Hepatocyte (in vitro differentiated cells): ENCODE measurements around the gene ASB1. TPM values are rescaled to one million over a fixed set of nuclear protein-coding genes. Genes with fewer than 3 reads are reported as not detected.
"Not testable (repeated sequence)": the region's sequence is repeated elsewhere in the genome, so short reads cannot be mapped to it uniquely, and the experiment has no call there.

Experiments
- DNase-seq: peaks from one replicate; pipeline ENCODE4 v3.0.0-alpha.2; 2016; ENCODE audit warnings: low spot score
- H2AFZ ChIP-seq: fragments of 200-600 bp; sonication (generic); 2 replicates; pipeline ENCODE4 v1.6.0; 2016; ENCODE audit warnings: antibody characterized with exemption, mild to moderate bottlenecking
- H3K27ac ChIP-seq: fragments of 200-600 bp; sonication (generic); 2 replicates; pipeline ENCODE4 v1.5.1; 2016; ENCODE audit warnings: mild to moderate bottlenecking
- H3K27me3 ChIP-seq: fragments of 200-600 bp; sonication (generic); 2 replicates; pipeline ENCODE4 v1.6.1; 2016
- H3K36me3 ChIP-seq: fragments of 200-600 bp; sonication (generic); replicated peaks from 2 replicates; pipeline ENCODE4 v1.5.1; 2016; ENCODE audit warnings: low read depth; ENCODE audit not compliant: insufficient read depth
- H3K4me1 ChIP-seq: fragments of 200-600 bp; sonication (generic); 2 replicates; pipeline ENCODE4 v1.5.1; 2016; ENCODE audit warnings: mild to moderate bottlenecking, moderate library complexity; ENCODE audit not compliant: insufficient read depth
- H3K4me2 ChIP-seq: fragments of 200-600 bp; sonication (generic); 2 replicates; pipeline ENCODE4 v1.6.0; 2016
- H3K4me3 ChIP-seq: fragments of 200-600 bp; sonication (generic); 2 replicates; pipeline ENCODE4 v1.5.1; 2016; ENCODE audit warnings: mild to moderate bottlenecking
- H3K79me2 ChIP-seq: fragments of 200-600 bp; sonication (generic); 2 replicates; pipeline ENCODE4 v1.6.0; 2017; ENCODE audit warnings: mild to moderate bottlenecking
- H3K9me2 ChIP-seq: fragments of 200-600 bp; sonication (generic); replicated peaks from 2 replicates; pipeline ENCODE4 v1.6.0; 2017; ENCODE audit warnings: mild to moderate bottlenecking; ENCODE audit not compliant: insufficient read depth
- H3K9me3 ChIP-seq: fragments of 200-600 bp; sonication (generic); 2 replicates; pipeline ENCODE4 v1.5.1; 2016; ENCODE audit warnings: low read depth, mild to moderate bottlenecking
- H4K20me1 ChIP-seq: fragments of 200-600 bp; sonication (generic); 2 replicates; pipeline ENCODE4 v1.6.0; 2016; ENCODE audit warnings: mild to moderate bottlenecking; ENCODE audit not compliant: insufficient read depth, poor library complexity, severe bottlenecking
- EZH2 ChIP-seq: fragments of 200-600 bp; sonication (generic); IDR thresholded peaks from 2 replicates; pipeline ENCODE4 v1.6.1; 2016; ENCODE audit warnings: antibody characterized with exemption, mild to moderate bottlenecking, borderline replicate concordance
- EZH2phosphoT487 ChIP-seq: fragments of 200-600 bp; sonication (generic); IDR thresholded peaks from one replicate; pipeline ENCODE4 v1.6.1; 2018; ENCODE audit warnings: antibody characterized with exemption, mild to moderate bottlenecking, low read depth, moderate library complexity; ENCODE audit not compliant: unreplicated experiment, severe bottlenecking
- WGBS: methylation state at CpG from one replicate; pipeline ENCODE4 v1.1.6; 2016; ENCODE audit warnings: low lambda C conversion rate; ENCODE audit errors: missing lambda C conversion rate; 5-methylcytosine and 5-hydroxymethylcytosine counted together
- polyA plus RNA-seq: library from polyadenylated mRNA; unstranded; fragments of >200 nt; fragmentation: Nextera tagmentation; extraction: Ambion mirVana; gene quantifications from 2 replicates; pipeline ENCODE4 v1.2.1, GENCODE V29; 2016
- total RNA-seq: library from RNA; depleted of rRNA; stranded (reverse); fragments of >200 nt; gene quantifications from 2 replicates; pipeline ENCODE4 v1.2.3, GENCODE V29; 2014
- TF ChIP-seq, protein P1 (sequence below): fragments of 200-600 bp; sonication (generic); IDR thresholded peaks from 2 replicates; pipeline ENCODE4 v1.5.1; 2016; ENCODE audit warnings: antibody characterized with exemption, mild to moderate bottlenecking; ENCODE audit not compliant: poor library complexity

ASB1 gene
- total and polyA plus RNA-seq, 2 experiments from 2014 or later = 13.0 to 27.9 TPM

DNA sequence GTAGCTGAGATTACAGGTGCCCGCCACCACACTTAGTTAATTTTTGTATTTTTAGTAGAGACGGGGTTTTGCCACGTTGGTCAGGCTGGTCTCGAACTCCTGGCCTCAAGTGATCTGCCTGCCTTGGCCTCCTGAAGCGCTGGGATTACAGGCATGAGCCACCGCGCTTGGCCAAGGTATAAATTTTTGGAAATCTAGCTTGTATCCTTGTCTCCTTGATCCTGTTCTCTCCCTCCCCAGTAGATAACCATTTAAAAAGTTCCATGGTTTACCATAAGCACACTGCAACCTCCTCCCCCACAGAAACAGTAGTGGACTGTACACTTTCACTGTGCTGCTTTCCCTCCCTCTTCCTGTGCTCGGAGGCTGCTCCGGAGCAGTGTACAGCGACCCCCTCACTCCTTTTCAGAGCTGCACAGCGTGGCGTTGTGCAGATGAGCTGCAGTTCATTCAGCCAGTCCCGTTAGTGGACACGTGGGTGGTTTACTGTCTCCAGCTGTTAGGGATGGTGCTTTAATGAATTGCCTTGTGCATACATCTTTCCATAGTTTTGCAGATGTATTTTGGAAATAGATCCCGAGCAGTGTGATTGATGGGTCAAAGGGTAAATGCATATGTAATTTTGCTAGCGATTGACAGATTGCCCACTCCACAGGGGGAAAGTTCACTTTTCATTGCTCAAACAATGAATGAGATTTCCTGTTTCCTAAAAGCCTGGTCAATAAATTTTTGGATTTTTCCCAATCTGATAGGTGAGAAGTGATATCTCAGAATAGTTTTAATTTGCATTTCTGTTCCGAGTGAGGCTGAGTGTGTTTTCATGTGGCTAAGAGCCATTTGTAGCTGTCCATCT lies 14.8 kb downstream of the ASB1 start:
- WGBS = 84% methylated on average over 17 of the region's 17 CpGs
- Histone ChIP-seq H4K20me1 (peaks cover 41% of the 10 kb centered on the region), H3K9me3 (no peaks in the 10 kb centered on the region), H3K27ac (no peak overlapping the region), H3K9me2 (no peaks in the 10 kb centered on the region), H3K79me2 (peaks cover 84% of the 10 kb centered on the region), H3K4me3 (no peak overlapping the region), H3K36me3 (no peaks in the 10 kb centered on the region), H2AFZ (no peak overlapping the region), H3K4me2 (no peak overlapping the region), H3K4me1 (no peaks in the 10 kb centered on the region), H3K27me3 (no peaks in the 10 kb centered on the region)
- no peak for DNase-seq
- TF ChIP-seq, protein P1, sequence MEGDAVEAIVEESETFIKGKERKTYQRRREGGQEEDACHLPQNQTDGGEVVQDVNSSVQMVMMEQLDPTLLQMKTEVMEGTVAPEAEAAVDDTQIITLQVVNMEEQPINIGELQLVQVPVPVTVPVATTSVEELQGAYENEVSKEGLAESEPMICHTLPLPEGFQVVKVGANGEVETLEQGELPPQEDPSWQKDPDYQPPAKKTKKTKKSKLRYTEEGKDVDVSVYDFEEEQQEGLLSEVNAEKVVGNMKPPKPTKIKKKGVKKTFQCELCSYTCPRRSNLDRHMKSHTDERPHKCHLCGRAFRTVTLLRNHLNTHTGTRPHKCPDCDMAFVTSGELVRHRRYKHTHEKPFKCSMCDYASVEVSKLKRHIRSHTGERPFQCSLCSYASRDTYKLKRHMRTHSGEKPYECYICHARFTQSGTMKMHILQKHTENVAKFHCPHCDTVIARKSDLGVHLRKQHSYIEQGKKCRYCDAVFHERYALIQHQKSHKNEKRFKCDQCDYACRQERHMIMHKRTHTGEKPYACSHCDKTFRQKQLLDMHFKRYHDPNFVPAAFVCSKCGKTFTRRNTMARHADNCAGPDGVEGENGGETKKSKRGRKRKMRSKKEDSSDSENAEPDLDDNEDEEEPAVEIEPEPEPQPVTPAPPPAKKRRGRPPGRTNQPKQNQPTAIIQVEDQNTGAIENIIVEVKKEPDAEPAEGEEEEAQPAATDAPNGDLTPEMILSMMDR = no peak
- TF ChIP-seq EZH2 = no peak
- no peak for TF ChIP-seq EZH2phosphoT487

DNA sequence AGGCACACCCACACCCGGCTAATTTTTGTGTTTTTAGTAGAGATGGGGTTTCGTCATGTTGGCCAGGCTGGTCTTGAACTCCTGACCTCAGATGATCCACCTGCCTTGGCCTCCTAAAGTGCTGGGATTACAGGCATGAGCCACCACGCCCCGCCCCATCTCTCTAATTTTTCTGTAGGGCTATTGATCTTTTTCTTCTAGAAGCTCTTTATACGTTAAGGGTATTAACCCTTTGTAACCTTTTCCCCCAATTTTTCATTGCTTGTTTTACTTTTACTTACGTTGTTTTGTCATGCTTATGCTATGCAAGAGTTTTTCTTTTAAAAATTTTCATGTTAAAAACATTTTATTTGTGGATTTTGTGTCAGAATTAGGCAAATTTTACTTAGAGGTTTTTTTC lies 15.5 kb downstream of the ASB1 start:
- Histone ChIP-seq H3K79me2 (peaks cover 77% of the 10 kb centered on the region), H4K20me1 (peaks cover 41% of the 10 kb centered on the region)
- not testable (repeated sequence) for H3K4me3 ChIP-seq, H3K36me3 ChIP-seq, H3K4me2 ChIP-seq, DNase-seq, H2AFZ ChIP-seq, H3K27me3 ChIP-seq, H3K9me2 ChIP-seq, H3K9me3 ChIP-seq, H3K4me1 ChIP-seq, H3K27ac ChIP-seq
- 81% methylated on average over 6 of the region's 6 CpGs for WGBS

DNA sequence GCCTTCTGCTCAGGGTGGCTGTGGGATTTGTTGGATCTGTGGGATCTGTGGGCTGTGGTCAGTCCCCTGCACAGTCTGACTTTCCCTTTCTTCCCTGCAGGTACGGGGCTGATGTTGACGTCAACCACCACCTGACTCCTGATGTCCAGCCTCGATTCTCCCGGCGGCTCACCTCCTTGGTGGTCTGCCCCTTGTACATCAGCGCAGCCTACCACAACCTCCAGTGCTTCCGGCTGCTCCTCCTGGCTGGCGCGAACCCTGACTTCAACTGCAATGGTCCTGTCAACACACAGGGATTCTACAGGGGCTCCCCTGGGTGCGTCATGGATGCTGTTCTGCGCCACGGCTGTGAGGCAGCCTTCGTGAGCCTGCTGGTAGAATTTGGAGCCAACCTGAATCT lies 17.5 kb downstream of the ASB1 start:
- no peak overlapping the region for H3K4me2 ChIP-seq
- H2AFZ ChIP-seq = no peak overlapping the region
- no peaks in the 10 kb centered on the region for H3K9me2 ChIP-seq
- no peaks in the 10 kb centered on the region for H3K4me1 ChIP-seq
- TF ChIP-seq EZH2 (no peak), EZH2phosphoT487 (no peak)
- TF ChIP-seq, protein P1 = no peak
- peaks cover 38% of the 10 kb centered on the region for H4K20me1 ChIP-seq
- peaks cover 58% of the 10 kb centered on the region for H3K79me2 ChIP-seq
- no peak overlapping the region for H3K4me3 ChIP-seq
- no peaks in the 10 kb centered on the region for H3K27me3 ChIP-seq
- H3K36me3 ChIP-seq = no peaks in the 10 kb centered on the region
- no peak overlapping the region for H3K27ac ChIP-seq
- H3K9me3 ChIP-seq = no peaks in the 10 kb centered on the region
- WGBS = 91% methylated on average over 13 of the region's 13 CpGs
- no peak for DNase-seq

DNA sequence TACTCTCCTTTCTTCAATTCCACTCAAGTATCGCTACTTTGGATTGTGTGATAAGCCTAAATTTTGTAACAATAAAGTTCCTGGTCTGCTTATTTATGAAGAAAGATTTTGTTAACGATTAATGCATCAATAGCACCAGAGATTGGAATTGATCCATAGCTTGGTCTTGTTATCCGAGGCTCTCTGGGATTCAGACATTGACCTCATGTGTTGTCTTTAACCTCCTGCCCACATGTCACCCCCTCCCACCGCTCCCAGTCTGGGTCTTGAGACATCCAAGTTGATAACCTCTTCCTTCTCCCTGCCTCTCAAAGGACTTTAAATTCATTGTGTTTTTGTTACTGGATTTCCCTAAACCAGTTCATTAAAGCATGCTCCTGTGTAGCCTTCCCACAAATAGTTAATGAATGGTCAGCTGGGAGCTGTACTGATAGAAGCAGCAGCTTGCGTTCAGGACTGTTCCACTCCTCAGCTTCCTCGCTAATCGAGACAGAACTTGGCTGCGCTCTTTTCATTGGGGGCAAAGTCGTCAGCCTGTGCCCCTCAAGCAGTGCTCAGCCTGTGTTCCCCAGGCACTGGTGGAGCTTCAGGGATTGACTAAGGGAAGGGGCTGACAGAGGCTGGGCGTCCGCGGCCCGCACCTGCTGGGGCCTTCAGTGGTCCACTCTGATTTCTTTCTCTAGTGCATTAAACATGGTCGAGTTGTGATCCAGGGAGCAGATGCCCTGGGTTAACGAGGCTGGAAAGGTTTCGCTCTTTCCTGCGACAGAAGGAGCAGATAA lies 18.9 kb downstream of the ASB1 start:
- peaks cover 25% of the 10 kb centered on the region for H4K20me1 ChIP-seq
- H3K27ac ChIP-seq = no peak overlapping the region
- no peaks in the 10 kb centered on the region for H3K36me3 ChIP-seq

More for the DNA sequence above, 18.9 kb downstream of the ASB1 start:
- no peaks in the 10 kb centered on the region for H3K4me1 ChIP-seq
- H3K4me2 ChIP-seq = no peak overlapping the region
- no peaks in the 10 kb centered on the region for H3K27me3 ChIP-seq
- no peak overlapping the region for H3K4me3 ChIP-seq
- H3K79me2 ChIP-seq = peaks cover 45% of the 10 kb centered on the region
- DNase-seq = no peak
- no peak overlapping the region for H2AFZ ChIP-seq
- WGBS = 89% methylated on average over 17 of the region's 17 CpGs
- no peak for TF ChIP-seq EZH2phosphoT487
- TF ChIP-seq EZH2 = no peak
- TF ChIP-seq, protein P1 = no peak
- no peaks in the 10 kb centered on the region for H3K9me3 ChIP-seq
- H3K9me2 ChIP-seq = no peaks in the 10 kb centered on the region
